Retinal pigment epithelial cell (primary cell): ENCODE data around the gene TMCO1.
"Not testable (repeated sequence)": the region's sequence is repeated elsewhere in the genome, so short reads cannot be mapped to it uniquely, and the experiment has no call there.

ENCODE experiments used
- DNase-seq: peaks from one replicate; pipeline ENCODE4 v3.0.0-alpha.2; 2010; ENCODE audit warnings: low read depth
- H3K4me3 ChIP-seq: 2 replicates; pipeline ENCODE4 v1.5.1; 2011; ENCODE audit warnings: mild to moderate bottlenecking, low read length, control low read depth, moderate library complexity
- TF ChIP-seq, protein P1 (sequence below): conservative IDR thresholded peaks from 2 replicates; pipeline ENCODE4 v1.5.1; 2011; ENCODE audit warnings: low read depth, low read length, control low read depth, inconsistent platforms

The TMCO1 gene, protein sequence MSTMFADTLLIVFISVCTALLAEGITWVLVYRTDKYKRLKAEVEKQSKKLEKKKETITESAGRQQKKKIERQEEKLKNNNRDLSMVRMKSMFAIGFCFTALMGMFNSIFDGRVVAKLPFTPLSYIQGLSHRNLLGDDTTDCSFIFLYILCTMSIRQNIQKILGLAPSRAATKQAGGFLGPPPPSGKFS

DNA sequence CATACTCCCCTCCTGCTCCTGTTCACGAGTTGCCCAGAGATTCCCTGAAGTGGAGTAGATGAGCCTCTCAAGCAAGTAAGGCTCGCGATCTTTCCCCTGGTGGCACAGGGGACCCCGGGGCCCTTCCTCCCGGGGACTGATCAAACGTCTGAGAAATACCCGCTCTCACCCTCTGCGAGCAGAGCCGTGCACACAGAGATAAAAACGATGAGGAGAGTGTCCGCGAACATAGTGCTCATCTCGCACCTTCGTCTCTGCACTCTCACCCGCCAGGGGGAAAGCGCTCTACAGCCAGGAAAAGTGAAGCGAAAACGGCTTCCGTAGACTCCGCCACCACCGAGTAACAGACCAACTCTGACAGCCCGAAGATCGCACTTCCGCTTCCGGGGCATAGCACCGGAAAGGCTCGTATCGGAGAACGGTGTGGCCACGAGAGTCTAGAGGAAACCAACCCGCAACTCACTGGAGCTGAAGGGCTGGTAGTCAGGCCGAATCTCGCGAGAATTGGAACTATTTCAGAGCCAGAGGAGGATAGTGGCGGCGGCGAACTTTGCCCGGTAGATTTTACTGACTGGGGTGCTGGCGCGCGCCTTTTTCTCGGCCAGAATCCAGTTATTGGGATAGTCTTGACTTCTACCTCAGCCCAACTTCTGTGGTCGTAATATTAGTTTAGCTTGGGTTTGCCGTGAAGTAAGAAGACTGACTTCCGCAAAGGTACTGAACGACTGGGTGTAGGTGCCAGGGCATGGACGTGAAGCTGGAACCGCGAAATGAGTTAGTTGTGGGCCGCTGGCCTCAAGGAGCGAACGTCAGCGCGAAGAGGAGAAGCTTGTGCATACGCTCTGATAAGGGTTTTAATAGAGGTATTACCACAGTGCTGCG lies at the start of gene TMCO1:
TMCO1 (minus strand) TSS at position 356 of the 882 bp plus-strand sequence; CDS start at position 239, 117 bp downstream.
- H3K4me3 ChIP-seq = peak within 1 kb of the TSS; percentile 93
- TF ChIP-seq, protein P1, sequence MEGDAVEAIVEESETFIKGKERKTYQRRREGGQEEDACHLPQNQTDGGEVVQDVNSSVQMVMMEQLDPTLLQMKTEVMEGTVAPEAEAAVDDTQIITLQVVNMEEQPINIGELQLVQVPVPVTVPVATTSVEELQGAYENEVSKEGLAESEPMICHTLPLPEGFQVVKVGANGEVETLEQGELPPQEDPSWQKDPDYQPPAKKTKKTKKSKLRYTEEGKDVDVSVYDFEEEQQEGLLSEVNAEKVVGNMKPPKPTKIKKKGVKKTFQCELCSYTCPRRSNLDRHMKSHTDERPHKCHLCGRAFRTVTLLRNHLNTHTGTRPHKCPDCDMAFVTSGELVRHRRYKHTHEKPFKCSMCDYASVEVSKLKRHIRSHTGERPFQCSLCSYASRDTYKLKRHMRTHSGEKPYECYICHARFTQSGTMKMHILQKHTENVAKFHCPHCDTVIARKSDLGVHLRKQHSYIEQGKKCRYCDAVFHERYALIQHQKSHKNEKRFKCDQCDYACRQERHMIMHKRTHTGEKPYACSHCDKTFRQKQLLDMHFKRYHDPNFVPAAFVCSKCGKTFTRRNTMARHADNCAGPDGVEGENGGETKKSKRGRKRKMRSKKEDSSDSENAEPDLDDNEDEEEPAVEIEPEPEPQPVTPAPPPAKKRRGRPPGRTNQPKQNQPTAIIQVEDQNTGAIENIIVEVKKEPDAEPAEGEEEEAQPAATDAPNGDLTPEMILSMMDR = peak; percentile 27
- DNase-seq = peak; percentile 95

DNA sequence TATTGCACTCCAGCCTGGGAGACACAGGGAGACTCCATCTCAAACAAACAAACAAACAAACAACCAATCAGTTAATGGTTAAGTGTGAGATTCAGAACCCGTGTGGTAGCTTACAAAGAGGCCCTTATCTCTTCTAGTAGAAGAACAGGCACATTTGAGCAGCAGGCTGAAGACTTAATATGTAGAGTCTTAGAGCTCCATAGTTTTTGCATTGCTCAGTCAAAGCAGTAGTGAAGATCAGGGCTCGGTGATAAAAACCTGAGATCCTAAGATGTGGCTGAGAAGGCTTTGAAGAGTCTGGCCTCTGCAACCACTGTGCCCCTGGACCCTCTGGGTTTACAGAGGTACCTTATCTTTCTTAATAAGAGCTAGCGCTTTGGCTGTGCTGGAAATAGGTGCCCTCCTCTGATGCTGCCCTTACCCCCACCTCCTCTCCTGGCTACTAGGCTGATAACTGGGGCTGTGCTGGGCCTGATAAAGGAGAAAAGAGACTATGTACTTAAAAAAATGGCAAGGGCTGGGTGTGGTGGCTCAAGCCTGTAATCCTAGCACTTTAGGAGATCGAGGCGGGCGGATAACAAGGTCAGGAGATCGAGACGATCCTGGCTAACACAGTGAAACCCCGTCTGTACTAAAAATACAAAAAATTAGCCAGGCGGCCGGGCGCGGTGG lies 48.3 kb upstream of the TMCO1 start:
- no peak for DNase-seq
- TF ChIP-seq, protein P1 = no peak
- H3K4me3 ChIP-seq = no peak overlapping the region

DNA sequence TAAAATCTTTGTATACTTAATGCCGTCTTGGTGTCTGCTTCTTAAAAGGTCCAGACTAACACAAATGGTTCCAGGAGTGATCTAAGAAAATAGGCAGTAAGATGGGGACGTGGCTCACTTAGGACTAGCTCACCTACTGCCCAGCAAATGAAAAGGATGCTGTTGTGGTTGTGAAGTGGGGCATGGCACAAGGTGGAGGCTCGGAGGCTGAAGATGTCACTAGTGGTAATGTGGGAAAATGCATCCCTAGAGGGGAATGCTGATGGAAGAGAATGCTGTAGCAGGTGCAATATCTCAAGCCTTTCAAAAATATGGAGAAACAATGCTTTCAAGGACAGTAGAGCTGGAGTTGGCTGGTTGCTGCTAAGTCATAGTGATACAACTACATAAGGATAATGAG lies 47.5 kb upstream of the TMCO1 start:
- TF ChIP-seq, protein P1 = no peak
- H3K4me3 ChIP-seq = no peak overlapping the region
- DNase-seq = no peak

DNA sequence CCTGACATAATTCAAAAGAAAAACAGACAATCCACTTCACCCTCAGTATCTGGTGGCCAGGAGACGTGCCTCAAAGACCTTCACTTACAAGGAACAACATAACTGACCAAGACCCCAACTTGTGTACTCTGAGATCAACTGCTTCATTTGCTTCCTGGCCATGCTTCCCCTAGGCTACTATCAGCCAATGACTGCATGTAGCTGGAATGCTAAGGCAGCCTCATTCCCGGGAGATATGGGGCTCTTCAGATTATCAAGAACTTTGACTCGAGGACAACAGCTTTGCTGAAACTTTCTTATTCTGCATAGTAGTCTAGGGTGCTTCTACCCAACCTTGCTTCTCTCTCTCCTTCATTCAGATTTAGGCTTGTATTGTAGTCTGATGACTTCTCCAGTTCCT lies 47.1 kb upstream of the TMCO1 start:
- DNase-seq = no peak
- H3K4me3 ChIP-seq = no peak overlapping the region
- TF ChIP-seq, protein P1 = no peak

DNA sequence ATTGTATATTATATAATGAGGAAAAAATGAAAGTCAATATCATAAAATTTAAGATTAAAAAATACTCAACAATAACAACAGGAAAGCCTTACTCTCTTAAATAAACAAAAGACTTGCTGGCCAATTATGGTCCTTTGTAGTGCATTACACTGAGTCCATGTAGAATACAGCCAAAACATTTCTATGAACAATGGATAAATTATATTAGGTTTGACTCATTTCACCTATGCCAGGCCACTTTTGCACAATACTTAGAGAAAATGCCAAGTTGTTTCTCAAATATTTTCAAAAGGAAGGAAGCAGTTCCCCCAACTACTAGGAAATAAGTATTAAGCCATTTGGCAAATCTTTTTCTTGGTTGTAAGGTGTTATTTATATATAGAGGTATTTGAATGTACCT lies 38.9 kb upstream of the TMCO1 start:
- TF ChIP-seq, protein P1 = no peak
- no peak overlapping the region for H3K4me3 ChIP-seq
- no peak for DNase-seq

DNA sequence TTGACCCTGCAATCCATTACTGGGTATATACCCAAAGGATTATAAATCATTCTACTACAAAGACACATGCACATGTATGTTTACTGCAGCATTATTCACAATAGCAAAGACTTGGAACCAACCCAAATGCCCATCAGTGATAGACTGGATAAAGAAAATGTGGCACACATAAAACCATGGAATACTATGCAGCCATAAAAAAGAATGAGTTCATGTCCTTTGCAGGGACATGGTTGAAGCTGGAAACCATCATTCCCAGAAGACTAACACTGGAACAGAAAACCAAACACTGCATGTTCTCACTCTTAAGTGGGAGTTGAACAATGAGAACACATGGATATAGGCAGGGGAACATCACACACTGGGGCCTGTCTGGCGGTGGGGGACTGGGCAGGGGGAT lies 35.8 kb upstream of the TMCO1 start:
- H3K4me3 ChIP-seq, DNase-seq: not testable (repeated sequence)

DNA sequence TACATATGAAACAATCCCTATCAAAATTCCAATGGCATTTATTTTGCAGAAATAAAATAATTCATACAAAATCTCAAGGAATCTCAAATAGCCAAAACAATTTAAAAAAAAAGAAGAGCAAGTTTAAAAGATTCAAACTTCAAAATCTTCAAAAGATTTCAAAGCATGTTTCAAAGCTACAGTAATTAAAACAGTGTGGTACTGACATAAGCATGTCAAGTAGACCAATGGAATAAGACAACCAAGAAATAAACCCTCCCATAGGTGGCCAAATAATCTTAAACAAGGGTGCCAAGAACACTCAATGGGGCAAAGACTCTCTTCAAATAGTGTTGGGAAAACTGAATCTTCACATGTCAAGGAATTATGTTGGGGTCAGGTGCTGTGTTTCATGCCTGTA lies 30.7 kb upstream of the TMCO1 start:
- TF ChIP-seq, protein P1 = no peak
- H3K4me3 ChIP-seq = no peak overlapping the region
- DNase-seq = no peak
